Measurements from ENCODE around the gene RHBDL2.
"Not testable (repeated sequence)": the region's sequence is repeated elsewhere in the genome, so short reads cannot be mapped to it uniquely, and the experiment has no call there.

RHBDL2 gene, protein sequence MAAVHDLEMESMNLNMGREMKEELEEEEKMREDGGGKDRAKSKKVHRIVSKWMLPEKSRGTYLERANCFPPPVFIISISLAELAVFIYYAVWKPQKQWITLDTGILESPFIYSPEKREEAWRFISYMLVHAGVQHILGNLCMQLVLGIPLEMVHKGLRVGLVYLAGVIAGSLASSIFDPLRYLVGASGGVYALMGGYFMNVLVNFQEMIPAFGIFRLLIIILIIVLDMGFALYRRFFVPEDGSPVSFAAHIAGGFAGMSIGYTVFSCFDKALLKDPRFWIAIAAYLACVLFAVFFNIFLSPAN

DNA sequence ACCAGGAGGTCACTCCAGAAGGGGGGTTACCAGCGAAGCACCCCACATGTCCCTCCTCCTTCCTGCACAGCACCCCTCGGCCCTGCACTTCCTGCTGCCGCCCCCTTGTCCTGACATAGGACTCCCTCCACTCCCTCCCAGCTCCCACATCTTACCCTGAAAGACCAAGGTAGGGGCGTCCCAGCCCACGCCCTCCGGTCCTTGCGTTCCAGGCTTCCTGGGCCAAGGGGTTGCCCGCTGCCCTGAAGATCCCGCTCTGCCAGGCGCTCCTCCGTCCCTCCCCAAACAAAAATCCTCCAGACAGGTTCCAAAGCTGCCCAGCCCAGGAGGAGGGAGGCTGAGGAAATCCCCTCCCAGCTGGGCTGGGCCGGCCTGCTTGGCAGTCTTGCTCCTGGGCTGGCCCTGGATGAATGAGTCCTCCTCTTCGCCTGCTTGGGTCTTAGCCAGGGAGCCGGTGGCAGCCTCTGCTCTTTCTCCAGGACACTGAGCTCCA is at the start of gene RHBDL2:
Gene RHBDL2 (minus strand): TSS at position 304 of the 493 bp plus-strand sequence. CDS start 22,618 bp downstream, outside the sequence.
- FAIRE-seq (peak; percentile 76), DNase-seq (ENCODE audit: insufficient read length, low spot score) (peak; percentile 95)
- 0 out of 2 replicates have a peak, but pooled peaks have one; percentile 17 for TF ChIP-seq POLR2A (IDR thresholded peaks at IDR 0.05; ENCODE audit: low read depth, low read length)

DNA sequence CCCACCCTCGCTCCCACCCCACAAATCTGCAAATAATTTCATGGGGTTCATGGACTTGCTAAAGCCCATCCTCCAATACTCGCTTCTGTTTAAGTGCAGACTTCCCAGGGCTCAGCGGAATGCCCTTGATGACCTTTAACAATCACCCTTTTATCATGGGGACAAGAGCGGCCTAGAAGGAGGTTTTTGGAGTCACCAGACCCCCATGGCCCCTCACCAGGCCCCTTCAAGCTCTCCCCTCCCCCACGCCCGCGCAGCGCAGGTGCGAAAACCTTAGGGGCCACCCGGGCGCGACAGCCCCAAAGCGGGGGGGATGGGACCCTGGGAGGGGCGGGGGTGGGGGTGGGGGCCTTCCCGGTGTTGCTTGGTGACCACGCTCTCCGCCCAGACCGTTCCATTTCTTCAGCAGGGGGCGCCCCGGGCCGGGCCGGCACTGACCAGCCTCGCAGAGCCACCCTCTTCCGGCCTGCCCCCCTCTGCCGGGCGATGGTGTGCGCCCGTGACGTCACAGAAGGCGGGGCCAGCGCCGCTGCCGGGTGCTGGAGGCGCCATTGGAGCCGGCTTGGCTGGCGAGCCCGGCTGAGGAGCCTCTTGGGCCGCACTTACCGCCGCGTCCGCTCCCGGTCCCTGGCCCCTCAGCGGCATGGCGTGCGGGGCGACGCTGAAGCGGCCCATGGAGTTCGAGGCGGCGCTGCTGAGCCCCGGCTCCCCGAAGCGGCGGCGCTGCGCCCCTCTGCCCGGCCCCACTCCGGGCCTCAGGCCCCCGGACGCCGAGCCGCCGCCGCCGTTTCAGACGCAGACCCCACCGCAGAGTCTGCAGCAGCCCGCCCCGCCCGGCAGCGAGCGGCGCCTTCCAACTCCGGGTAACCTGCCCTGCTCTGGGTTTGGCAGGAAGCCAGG is 49.4 kb upstream of the RHBDL2 start, which contains the start of gene AKIRIN1:
Gene AKIRIN1 (plus strand): TSS at position 539 of the 900 bp plus-strand sequence. CDS start 105 bp downstream, at position 644.
- DNase-seq (ENCODE audit: insufficient read length, low spot score) (peak; percentile 96), FAIRE-seq (peak; percentile 11)
- TF ChIP-seq POLR2A (IDR thresholded peaks at IDR 0.05; ENCODE audit: low read depth, low read length) = peak; percentile 99

DNA sequence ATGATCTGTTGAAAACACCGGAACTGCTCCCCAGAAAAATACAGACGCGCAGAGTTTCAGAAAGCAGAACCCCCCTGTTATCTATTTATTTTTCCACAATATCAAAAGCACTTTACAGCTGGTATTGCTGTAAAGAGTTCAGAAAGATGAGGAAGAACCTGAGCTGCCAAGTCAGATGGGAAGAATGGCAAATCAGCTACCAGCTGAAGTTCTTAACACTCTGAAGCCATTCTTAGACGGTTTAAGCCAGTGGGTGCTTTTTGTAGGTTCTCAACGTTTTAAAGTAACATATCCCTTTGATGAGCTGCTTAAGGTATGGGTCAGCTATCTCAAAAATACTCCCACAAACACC is 48.7 kb upstream of the RHBDL2 start:
- FAIRE-seq (peak; percentile 38), DNase-seq (ENCODE audit: insufficient read length, low spot score) (no peak)
- no peak for TF ChIP-seq POLR2A (IDR thresholded peaks at IDR 0.05; ENCODE audit: low read depth, low read length)

DNA sequence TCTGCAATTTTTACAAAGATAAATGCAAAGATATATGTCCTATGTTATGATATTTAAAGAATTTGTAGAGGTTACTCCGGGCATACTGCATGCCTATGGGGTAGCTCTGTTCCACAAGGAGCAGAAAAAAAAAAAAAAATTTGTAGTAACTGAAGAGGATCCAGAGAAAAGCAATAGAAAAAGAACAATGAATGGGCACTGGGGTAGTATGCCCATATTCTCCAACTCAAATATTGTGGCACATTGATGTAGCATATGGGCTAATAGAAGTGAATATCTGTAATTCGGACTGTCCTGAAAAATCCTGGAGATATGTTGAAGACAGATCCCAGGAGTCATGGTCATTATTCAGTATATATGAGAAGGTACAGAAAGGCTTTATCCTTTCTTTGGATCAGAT is 48.3 kb upstream of the RHBDL2 start:
- no peak for DNase-seq (ENCODE audit: insufficient read length, low spot score)
- FAIRE-seq = no peak
- no peak for TF ChIP-seq POLR2A (IDR thresholded peaks at IDR 0.05; ENCODE audit: low read depth, low read length)

DNA sequence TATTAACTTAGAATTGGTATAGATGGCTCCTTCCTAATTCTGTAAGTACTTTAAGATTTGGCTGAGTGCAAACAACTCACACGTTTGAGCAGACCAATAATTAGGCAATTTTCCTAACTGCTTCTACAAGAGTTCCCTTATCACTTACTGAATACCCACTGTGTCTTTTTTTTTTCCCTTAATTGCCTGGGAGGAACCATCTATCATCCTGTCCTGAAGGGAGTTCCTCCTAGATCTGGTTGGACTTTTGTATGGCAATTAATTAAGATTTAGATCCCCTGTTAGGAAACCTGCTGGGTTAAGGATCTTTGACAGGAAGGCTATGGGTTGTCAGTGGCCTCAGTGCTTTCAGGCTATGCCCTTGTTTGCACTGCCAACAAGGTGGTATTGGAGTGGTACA is 37.8 kb upstream of the RHBDL2 start:
- FAIRE-seq = not testable (repeated sequence)

DNA sequence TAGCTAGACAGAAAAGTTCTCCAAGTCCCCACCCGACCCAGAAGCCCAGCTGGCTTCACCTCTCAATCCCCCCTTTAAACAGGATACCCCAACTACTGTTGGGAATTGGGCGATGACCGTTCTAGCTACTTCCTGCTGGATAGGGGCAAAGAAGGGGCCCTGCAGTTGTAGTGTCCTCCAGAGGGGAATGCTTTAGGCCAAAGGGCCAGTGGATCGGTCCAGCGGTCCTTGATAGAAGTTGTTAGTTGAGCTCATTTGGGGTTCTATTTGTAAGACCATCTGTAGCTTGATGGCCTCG is 36.6 kb upstream of the RHBDL2 start:
- not testable (repeated sequence) for FAIRE-seq; DNase-seq (ENCODE audit: insufficient read length, low spot score)

More for the DNA sequence above, 37.8 kb upstream of the RHBDL2 start:
- not testable (repeated sequence) for DNase-seq (ENCODE audit: insufficient read length, low spot score)

DNA sequence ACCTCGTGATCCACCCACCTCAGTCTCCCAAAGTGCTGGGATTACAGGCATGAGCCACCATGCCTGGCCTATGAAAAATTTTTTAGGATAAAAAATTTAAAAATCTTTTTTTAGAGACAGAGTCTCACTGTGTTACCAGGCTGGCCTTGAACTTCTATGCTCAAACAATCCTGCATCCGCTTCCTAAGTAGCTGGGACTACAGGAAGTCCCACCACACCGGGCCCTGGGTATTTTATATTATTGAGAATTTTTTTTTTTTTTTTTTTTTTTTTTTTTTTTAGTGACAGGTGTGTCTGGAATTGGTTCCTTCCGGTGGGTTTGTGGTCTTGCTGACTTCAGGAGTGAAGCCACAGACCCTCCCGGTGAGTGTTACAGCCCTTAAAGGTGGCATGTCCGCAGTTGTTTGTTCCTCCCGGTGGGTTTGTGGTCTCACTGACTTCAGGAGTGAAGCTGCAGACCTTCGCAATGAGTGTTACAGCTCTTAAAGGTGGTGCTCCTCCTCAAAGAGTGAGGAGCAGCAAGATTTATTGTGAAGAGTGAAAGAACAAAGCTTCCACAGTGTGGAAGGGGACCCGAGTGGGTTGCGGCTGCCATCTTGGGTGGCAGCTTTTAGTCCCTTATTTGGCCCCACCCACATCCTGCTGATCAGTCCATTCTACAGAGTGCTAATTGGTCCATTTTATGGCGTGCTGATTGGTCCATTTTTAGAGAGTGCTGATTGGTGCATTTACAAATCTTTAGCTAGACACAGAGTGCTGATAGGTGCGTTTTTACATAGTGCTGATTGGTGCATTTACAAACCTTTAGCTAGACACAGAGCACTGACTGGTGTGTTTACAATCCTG is 36.0 kb upstream of the RHBDL2 start:
- not testable (repeated sequence) for FAIRE-seq; DNase-seq (ENCODE audit: insufficient read length, low spot score)

DNA sequence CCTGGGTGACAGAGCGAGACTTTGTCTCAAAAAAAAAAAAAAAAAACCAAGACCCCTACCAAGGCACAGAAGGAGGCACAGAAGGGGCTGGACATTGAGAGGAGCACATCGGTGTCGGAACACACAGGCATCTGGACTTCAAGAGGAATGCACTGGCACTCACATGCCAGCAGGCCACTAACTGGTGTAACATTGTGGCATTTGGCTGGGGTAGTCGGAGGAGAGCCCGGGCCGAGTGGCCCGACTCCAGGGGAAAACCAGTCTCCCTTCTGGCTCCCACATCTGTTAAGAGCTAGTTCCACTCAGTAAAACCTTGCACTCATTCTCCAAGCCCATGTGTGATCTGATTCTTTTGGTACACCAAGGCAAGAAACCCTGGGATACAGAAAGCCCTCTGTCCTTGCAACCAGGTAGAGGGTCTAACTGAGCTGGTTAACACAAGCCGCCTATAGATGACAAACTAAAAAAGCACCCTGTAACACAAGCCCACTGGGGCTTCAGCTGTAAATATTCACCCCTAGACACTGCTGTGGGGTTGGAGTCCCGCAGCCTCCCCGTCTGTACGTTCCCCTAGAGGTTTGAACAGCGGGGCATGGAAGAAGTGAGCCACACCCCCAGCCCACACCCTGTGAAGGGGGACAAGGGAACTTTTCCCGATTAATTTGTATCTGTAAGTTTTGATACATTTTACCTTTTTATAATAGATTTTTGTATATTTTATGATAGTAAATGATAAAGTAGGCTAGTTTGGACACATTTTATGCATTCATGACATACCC is 32.2 kb upstream of the RHBDL2 start:
- no peak for DNase-seq (ENCODE audit: insufficient read length, low spot score)
- FAIRE-seq = no peak
- TF ChIP-seq POLR2A (IDR thresholded peaks at IDR 0.05; ENCODE audit: low read depth, low read length) = no peak

DNA sequence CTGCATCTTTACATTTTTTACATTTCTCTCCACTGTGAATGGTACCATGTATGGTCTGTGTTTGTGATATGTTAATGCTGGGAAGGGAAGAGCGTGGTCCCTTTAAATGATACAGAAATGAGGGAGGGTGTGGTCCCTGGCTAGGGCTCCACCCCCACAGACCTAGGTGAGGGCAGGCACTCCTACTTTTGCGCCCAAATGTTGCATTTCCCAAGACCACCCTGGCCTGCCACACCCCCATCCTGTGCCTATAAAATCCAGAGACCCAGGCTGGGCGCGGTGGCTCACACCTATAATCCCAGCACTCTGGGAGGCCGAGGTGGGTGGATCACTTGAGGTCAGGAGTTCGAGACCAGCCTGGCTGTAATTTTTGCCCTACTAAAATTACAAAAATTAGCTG is 31.5 kb upstream of the RHBDL2 start:
- DNase-seq (ENCODE audit: insufficient read length, low spot score); FAIRE-seq: not testable (repeated sequence)

DNA sequence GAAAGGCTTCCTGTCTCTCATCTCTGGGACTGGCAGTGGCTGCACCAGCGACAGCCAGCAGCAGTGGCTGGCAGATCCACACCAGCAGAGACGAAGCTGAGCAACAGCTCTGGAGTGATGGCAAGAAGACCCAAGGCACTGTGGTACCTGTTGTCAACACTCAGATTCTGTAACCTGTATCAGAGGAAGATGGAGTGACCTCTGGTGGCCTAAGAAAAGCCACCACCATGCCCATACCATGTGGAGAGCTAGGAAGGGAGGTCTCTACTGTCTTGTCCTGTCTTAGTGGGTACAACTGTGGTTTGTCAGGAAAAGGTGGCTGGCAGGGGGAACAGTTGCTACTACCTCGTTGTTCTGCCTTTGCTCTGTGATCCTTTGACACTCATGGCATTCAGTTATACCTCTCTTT is 22.5 kb upstream of the RHBDL2 start:
- no peak for TF ChIP-seq POLR2A (IDR thresholded peaks at IDR 0.05; ENCODE audit: low read depth, low read length)
- FAIRE-seq = no peak
- DNase-seq (ENCODE audit: insufficient read length, low spot score) = no peak

DNA sequence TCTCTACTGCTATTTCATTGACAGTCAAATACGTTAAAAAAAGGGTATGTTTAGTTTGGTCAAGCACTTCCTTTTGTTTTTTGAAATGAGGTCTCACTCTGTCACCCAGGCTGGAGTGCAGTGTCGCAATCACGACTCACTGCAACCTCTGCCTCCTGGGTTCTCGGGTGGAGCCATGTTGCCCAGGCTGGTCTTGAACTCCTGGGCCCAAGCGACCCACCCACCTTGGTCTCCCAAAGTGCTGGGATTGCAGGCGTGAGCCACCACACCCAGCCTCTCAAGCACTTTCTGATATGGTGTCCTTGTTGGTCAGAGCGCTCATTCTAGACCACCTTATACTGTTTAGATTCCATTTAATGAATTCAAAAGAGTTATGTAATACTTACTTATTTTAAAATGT is 20.9 kb upstream of the RHBDL2 start:
- TF ChIP-seq POLR2A (IDR thresholded peaks at IDR 0.05; ENCODE audit: low read depth, low read length) = no peak
- DNase-seq (ENCODE audit: insufficient read length, low spot score) (no peak), FAIRE-seq (no peak)

DNA sequence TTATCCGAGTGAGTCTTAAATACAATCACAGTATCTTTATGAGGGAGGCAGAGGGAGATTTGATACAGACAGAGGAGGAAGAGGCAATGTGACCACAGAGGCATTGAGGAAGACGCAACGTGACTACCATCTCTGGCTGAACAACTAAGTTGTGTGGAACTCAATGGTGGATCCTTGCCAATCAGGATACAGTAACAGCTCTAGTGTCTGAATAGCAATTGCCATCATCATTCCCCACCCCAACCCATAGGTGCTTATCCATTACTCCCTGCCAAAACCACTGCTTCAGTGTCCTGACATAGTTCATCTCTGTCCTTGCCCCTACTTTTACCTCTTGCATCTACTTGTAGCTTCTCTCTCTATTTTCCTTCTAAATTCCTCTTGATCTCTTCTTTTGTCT is 20.5 kb upstream of the RHBDL2 start:
- TF ChIP-seq POLR2A (IDR thresholded peaks at IDR 0.05; ENCODE audit: low read depth, low read length) = no peak
- FAIRE-seq (peak; percentile 86), DNase-seq (ENCODE audit: insufficient read length, low spot score) (peak; percentile 32)

DNA sequence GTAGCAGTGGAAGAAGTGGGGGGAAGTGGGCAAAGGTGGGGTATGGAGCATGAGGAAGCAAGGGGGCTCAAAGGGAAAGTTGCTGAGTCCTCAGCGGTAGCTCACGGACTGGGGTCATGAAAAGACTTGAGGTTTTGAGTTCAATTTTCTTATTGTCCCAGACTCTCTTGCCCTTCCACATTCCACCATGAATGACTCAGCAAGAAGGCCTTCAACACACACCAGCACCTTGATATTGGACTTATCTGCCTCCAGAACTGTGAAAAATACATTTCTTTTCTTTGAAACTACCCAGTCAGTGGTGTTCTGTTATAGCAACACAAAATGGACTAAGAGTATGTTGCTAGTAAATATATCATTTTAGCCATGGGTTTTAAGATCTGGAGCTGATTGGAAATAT is 17.3 kb upstream of the RHBDL2 start:
- no peak for TF ChIP-seq POLR2A (IDR thresholded peaks at IDR 0.05; ENCODE audit: low read depth, low read length)
- DNase-seq (ENCODE audit: insufficient read length, low spot score) = no peak
- FAIRE-seq = no peak
